ENCODE data around the gene ZNF880. TPM values are rescaled to one million over a fixed set of nuclear protein-coding genes. Genes with fewer than 3 reads are reported as not detected.

Gene ZNF880
- total RNA-seq, result 12.3 and 17.5 TPM in 2 replicates

GRCh38 chr19:52369559-52370340, at the start of gene ZNF880:
Gene ZNF880, plus strand, starts transcription at chr19:52369923. Its CDS starts 43 bp downstream, at chr19:52369966.

GRCh38 chr19:52336117-52336790, 33.5 kb upstream of the ZNF880 start, which contains the start of gene ZNF610:
Gene ZNF610, plus strand, starts transcription at chr19:52336243. Its CDS starts 12,930 bp downstream, at chr19:52349173.

GRCh38 chr19:52397310-52398080, 27.8 kb downstream of the ZNF880 start, which contains the start of gene ZNF528:
Gene ZNF528, plus strand, starts transcription at chr19:52397849. Its CDS starts 4,165 bp downstream, at chr19:52402014.

GRCh38 chr19:52428937-52429336, 59.2 kb downstream of the ZNF880 start, which contains the start of gene ZNF534:
Gene ZNF534, plus strand, starts transcription at chr19:52429148. Its CDS starts 2,327 bp downstream, at chr19:52431475.

Other genes with a start within 250 kb of the ZNF880 start
- 5.2 and 11.2 TPM in 2 replicates for gene ZNF616, start 230.0 kb upstream of the ZNF880 start, total RNA-seq
- gene ZNF836, start 198.3 kb upstream of the ZNF880 start, total RNA-seq, result 3.5 and 3.6 TPM in 2 replicates
- 84.8 and 90.0 TPM in 2 replicates for gene PPP2R1A, start 179.9 kb upstream of the ZNF880 start, total RNA-seq
- 9.4 and 9.9 TPM in 2 replicates for gene ZNF766, start 100.3 kb upstream of the ZNF880 start, total RNA-seq
- 3.5 and 3.9 TPM in 2 replicates for gene ZNF480, start 72.8 kb upstream of the ZNF880 start, total RNA-seq
- gene ZNF610, start 33.7 kb upstream of the ZNF880 start, total RNA-seq, result 0.97 and 1.4 TPM in 2 replicates
- 6.2 and 8.2 TPM in 2 replicates for gene ZNF528, start 27.9 kb downstream of the ZNF880 start, total RNA-seq
- gene ZNF534, start 59.2 kb downstream of the ZNF880 start, total RNA-seq, result not detected in 2 replicates
- gene ZNF578, start 83.6 kb downstream of the ZNF880 start, total RNA-seq, result 0.30 and 1.6 TPM in 2 replicates
- gene ZNF808, start 157.7 kb downstream of the ZNF880 start, total RNA-seq, result 15.3 and 28.3 TPM in 2 replicates
- 10.9 and 14.9 TPM in 2 replicates for gene ZNF701, start 200.4 kb downstream of the ZNF880 start, total RNA-seq